Measurements from ENCODE around the gene TENM4.

DNA sequence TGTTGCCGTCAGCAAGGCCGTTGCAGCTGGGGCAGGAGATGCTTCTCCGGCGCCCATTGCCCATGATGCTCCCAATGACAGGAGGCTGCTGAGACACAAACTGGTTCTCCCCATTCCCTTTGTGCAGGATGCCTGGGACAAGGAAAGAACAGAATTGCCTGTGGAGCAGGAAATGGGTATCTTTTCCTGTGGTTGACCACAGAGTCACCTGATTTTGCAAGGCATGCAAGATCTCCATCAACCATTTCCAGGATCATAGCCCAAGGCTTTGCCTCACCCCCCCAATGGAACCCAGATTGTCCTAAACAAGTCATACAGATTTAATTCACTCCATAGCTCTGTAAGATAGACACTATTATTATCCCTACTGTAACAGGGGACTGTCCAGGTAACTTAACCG lies 718.0 kb downstream of the TENM4 start:
- TF ChIP-seq SOX6 (IDR thresholded peaks at IDR 0.05) (no peak), SOX6 (CRISPR knock-in tag; IDR thresholded peaks at IDR 0.05) (no peak), SMARCC2 (IDR thresholded peaks at IDR 0.05) (no peak), ZNF766 (CRISPR knock-in tag; IDR thresholded peaks at IDR 0.05; ENCODE audit: borderline replicate concordance) (no peak), EZH2 (conservative IDR thresholded peaks at IDR 0.05; ENCODE audit: low read depth, low read length) (no peak), TCF12 (IDR thresholded peaks at IDR 0.05) (no peak), TCF12 (CRISPR knock-in tag; IDR thresholded peaks at IDR 0.05) (no peak)

Measured in HepG2 (cell line).